Ovary (tissue), 9 donors: ENCODE data around the gene TSPEAR. TPM values are rescaled to one million over a fixed set of nuclear protein-coding genes. Genes with fewer than 3 reads are reported as not detected.

Experiments used
- DNase-seq, 5 donors: peaks; one replicate each; pipeline ENCODE4 v3.0.0-alpha.2; 2019 to 2020
- H3K27ac ChIP-seq, 2 donors: fragments of 200-600 bp; one replicate each; pipeline versions ENCODE4 v1.5.1 to v1.8.0; 2019 to 2022
- H3K27me3 ChIP-seq: fragments of 200-600 bp; one replicate; pipeline ENCODE4 v1.8.0; 2022
- H3K36me3 ChIP-seq: fragments of 200-600 bp; sonication (generic); one replicate; pipeline ENCODE4 v1.5.1; 2019
- H3K4me1 ChIP-seq: one replicate; pipeline ENCODE4 v1.8.1; 2013; ENCODE audit warnings: mild to moderate bottlenecking, moderate library complexity; ENCODE audit not compliant: insufficient read depth
- H3K4me3 ChIP-seq: fragments of 200-600 bp; sonication (generic); one replicate; pipeline ENCODE4 v1.5.1; 2017
- H3K9me3 ChIP-seq, 2 donors: fragments of 200-600 bp in 1 of 2; sonication (generic) in 1 of 2; one replicate each; pipeline versions ENCODE4 v1.5.1 to v1.8.1; 2013 to 2019; ENCODE audit warnings: mild to moderate bottlenecking in 1 of 2, moderate library complexity in 1 of 2
- EP300 ChIP-seq: sonication (generic); formaldehyde crosslinking; IDR thresholded peaks from one replicate; pipeline ENCODE4 v1.6.1; 2017; ENCODE audit warnings: antibody characterized with exemption
- POLR2A ChIP-seq: fragments of 450-650 bp; IDR thresholded peaks from one replicate; pipeline ENCODE4 v1.6.1; 2017; ENCODE audit warnings: antibody characterized with exemption, mild to moderate bottlenecking, moderate library complexity
- WGBS, 3 donors: extraction: QIAGEN DNeasy Blood & Tissue Kit in 1 of 3; methylation state at CpG; one replicate each; pipeline versions ENCODE4 v1.1.5 to v1.1.7; 2013 to 2017; 5-methylcytosine and 5-hydroxymethylcytosine counted together
- intact Hi-C, 4 donors: fragments of 100-400 bp; cut with DNase I; formaldehyde crosslinking; loops; one replicate each; pipeline versions ENCODE4 v1.11.0 to v1.15.1; 2022 to 2023
- polyA plus RNA-seq, 2 donors: library from polyadenylated mRNA; stranded (reverse); fragments of 200-250 nt in 1 of 2; fragments of 350-450 nt in 1 of 2; fragmentation: Illumina TruSeq in 1 of 2; extraction: RNeasy Lipid Tissue Mini Kit (QIAGEN cat#74804) in 1 of 2; gene quantifications; one replicate each; pipeline ENCODE4 v1.2.3, GENCODE V29; 2013 to 2014
- total RNA-seq, 7 donors: library from RNA; depleted of rRNA in 2 of 7; stranded (reverse); fragments of >200 nt in 2 of 7; fragmentation: NEBNext Ultra II Directional in 3 of 7; extraction: Animal tissue kit (Norgen Biotek cat#: 25700) in 3 of 7; gene quantifications; one replicate each; pipeline versions ENCODE4 v1.1.0 to v1.2.4, GENCODE V29; 2016 to 2023
- TF ChIP-seq, protein P1 (sequence below), 3 donors: fragments of 450-650 bp in 2 of 3; fragments of 200-600 bp in 1 of 3; IDR thresholded peaks; one replicate each; pipeline versions ENCODE4 v1.5.1 to v1.8.0; 2016 to 2022; ENCODE audit warnings: antibody characterized with exemption in 3 of 3, mild to moderate bottlenecking in 1 of 3
- donor health status: DM: no; HTN: no; CAD: no; lungs with moderate emphysema.
- donor health status: DM: no; HTN: no; CAD: no.
- donor health status: Bipolar disorder and iron deficiency.
- donor health status: DM: yes; HTN: yes; CAD: no.
- donor health status: DM: no; HTN: no; CAD: no.
- donor health status: DM: yes; HTN: yes; CAD: no.

The TSPEAR gene
- total and polyA plus RNA-seq, 9 donors, result 0.07 to 0.27 (median 0.11) TPM; not detected in 4

DNA sequence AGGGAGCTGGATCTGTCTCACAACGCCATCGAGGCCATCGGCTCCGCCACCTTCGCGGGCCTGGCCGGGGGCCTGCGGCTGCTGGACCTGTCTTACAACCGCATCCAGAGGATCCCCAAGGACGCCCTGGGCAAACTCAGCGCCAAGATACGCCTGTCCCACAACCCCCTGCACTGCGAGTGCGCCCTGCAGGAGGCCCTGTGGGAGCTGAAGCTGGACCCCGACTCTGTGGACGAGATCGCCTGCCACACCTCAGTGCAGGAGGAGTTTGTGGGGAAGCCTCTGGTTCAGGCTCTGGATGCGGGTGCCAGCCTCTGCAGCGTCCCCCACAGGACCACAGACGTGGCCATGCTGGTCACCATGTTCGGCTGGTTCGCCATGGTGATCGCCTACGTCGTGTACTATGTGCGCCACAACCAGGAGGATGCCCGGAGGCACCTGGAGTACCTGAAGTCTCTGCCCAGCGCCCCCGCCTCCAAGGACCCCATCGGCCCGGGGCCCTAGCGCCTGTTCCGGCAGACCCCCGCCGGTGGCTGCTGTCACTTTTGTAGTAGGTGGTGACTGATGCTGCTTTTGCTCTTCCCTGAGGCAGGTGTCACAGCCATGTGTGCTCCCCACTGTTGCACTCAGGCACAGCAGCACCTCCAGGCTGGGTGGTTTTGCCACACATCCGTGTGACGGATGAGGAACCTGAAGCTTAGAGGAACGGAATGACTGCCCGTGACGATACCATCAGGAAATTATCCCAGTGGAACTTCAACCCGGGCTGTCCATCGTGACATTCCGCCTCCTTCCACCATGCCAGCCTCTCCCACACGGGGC is 254.2 kb downstream of the TSPEAR start:
- 92 to 96% (median 95%) methylated on average over 39 to 44 of the region's 44 CpGs for WGBS, 3 donors
- Histone ChIP-seq H3K27ac (no peak overlapping the region), H3K4me3 (no peak overlapping the region), H3K36me3 (no peaks in the 10 kb centered on the region), H3K4me1 (peaks cover 9% of the 10 kb centered on the region), H3K9me3 (no peaks in the 10 kb centered on the region), H3K27me3 (no peaks in the 10 kb centered on the region)
- no peak for DNase-seq
- intact Hi-C loops, result no loop called here
- TF ChIP-seq POLR2A (no peak), EP300 (no peak)
- TF ChIP-seq, protein P1, sequence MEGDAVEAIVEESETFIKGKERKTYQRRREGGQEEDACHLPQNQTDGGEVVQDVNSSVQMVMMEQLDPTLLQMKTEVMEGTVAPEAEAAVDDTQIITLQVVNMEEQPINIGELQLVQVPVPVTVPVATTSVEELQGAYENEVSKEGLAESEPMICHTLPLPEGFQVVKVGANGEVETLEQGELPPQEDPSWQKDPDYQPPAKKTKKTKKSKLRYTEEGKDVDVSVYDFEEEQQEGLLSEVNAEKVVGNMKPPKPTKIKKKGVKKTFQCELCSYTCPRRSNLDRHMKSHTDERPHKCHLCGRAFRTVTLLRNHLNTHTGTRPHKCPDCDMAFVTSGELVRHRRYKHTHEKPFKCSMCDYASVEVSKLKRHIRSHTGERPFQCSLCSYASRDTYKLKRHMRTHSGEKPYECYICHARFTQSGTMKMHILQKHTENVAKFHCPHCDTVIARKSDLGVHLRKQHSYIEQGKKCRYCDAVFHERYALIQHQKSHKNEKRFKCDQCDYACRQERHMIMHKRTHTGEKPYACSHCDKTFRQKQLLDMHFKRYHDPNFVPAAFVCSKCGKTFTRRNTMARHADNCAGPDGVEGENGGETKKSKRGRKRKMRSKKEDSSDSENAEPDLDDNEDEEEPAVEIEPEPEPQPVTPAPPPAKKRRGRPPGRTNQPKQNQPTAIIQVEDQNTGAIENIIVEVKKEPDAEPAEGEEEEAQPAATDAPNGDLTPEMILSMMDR (IDR thresholded peaks at IDR 0.05), result no peak

DNA sequence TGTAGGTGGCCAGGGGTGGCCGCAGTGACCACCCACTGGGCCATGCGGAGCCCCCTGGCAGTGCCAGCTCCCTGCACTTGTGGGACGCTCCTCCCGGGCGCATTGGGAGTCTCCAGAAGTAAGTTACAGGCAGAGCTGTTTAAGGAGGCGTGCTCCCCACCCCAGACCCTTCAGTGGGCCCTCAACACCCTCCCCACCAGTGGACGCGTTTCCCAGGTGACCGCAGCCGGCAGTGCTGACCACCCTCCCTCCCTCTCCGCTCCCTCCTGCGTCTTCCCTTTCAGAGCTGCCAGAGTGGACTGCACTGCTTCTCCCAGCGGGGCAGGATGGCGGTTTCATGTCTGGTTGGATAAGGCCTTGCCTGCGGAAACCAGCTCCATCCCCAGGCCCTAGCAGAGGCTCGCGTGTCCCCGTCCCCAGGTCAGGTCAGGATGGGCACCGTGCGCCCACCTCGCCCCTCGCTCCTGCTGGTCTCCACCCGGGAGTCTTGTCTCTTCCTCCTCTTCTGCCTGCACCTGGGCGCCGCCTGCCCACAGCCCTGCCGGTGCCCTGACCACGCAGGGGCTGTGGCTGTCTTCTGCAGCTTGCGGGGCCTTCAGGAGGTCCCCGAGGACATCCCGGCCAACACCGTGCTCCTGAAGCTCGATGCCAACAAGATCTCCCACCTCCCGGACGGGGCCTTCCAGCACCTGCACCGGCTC is 255.0 kb downstream of the TSPEAR start:
- TF ChIP-seq, protein P1 (IDR thresholded peaks at IDR 0.05), result no peak
- TF ChIP-seq POLR2A (no peak), EP300 (no peak)
- DNase-seq, result peak in 1 of 5 donors; percentile 36
- Histone ChIP-seq H3K36me3 (no peaks in the 10 kb centered on the region), H3K4me3 (peak overlapping the region; percentile 75), H3K9me3 (no peaks in the 10 kb centered on the region), H3K27ac (no peak overlapping the region), H3K4me1 (peaks cover 9% of the 10 kb centered on the region), H3K27me3 (no peaks in the 10 kb centered on the region)
- WGBS, 3 donors, result 62 to 76% (median 67%) methylated on average over 33 to 35 of the region's 35 CpGs
- intact Hi-C loops, result no loop called here

DNA sequence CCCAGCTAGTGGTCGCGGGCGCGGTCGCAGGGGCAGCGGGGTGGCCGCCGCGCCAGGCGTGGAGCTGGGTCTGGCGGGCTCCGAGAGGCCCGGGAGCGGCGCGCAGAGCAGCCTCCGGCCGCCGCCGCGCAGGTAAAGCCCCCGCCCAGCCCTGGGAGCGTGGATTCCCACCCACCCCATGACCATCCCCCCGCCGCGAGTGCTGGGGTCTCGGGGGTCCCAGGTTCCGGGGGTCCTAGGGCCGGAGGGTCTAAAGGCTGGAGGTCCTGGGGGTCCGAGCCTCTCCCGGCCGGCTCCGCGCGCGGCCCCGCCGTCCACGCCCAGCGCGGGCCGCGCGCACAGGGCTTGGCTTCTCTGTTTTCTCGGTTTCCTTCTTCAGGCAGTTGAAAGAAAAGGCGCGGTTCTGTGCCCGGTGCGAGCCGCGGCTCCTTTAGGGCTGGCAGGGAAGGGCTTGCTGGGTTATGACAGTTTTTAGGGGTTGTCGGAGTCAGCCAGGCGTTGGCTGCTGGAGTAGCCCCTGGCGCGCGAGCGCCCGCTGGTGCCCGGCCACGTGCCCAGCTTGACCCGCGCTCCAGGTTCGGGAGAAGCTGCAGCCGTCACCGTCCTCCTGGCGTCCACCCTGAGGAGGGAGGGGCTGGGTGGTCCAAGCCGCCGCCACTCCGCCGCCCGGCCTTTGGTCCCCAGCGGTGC is 255.7 kb downstream of the TSPEAR start:
- peaks cover 9% of the 10 kb centered on the region for H3K4me1 ChIP-seq
- peak overlapping the region; percentile 75 for H3K4me3 ChIP-seq
- no peak for TF ChIP-seq POLR2A
- TF ChIP-seq, protein P1 (IDR thresholded peaks at IDR 0.05), result no peak
- TF ChIP-seq EP300, result no peak
- H3K36me3 ChIP-seq, result no peaks in the 10 kb centered on the region
- DNase-seq, result peak in 4 of 5 donors; percentile 27 to 61 (median 51)
- intact Hi-C loops, result no loop called here
- WGBS, 3 donors, result 0 to 1% (median 0%) methylated on average over 41 to 72 of the region's 72 CpGs
- peak overlapping the region in 1 of 2 donors; percentile 8 for H3K27ac ChIP-seq
- H3K27me3 ChIP-seq, result no peaks in the 10 kb centered on the region
- H3K9me3 ChIP-seq, result no peaks in the 10 kb centered on the region

DNA sequence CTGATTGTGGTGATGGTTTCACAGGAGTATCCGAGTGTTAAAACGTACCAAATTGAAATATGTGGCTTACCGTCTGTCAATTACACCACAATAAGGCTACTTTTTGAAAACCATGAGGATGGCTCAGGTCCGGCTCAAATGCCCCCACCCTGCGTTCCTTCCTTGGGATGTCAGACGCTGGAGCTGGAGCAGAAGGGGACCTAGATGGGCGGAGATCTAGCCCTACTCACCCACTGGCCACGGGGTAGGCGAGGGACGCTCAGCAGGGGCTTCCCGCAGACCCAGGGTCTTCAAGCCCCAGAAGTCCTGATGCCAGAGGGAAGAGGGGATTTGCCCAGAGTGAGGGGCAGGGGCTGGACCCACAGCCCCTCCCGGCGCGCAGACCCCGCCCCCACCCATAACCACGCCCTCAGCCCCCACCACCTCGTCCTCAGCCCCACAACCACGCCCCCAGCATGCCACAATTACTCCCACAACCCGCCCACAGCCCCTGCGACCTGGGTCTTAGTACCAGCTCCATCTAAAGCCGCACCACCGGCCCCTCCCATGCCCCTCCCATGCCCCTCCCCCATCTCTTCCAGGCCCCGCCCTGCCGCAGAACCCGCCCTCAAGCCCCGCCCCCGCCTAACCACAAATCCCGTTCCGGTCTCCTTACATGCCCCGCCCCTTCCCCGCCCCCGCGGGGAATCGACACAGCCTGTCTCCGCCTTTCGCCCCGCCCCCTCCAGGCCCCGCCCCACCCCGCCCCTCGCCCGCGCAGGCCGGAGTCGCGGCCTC is 256.4 kb downstream of the TSPEAR start, which contains the start of gene LRRC3:
Gene LRRC3, plus strand, starts transcription at position 764 of the 777 bp plus-strand sequence. CDS start 1,135 bp downstream, outside the sequence.
- TF ChIP-seq EP300 (no peak), POLR2A (no peak)
- intact Hi-C loops, result no loop called here
- H3K4me3 ChIP-seq, result peak within 1 kb of the TSS; percentile 75
- H3K36me3 ChIP-seq, result no peaks in the 10 kb centered on the region
- H3K9me3 ChIP-seq, result no peaks in the 10 kb centered on the region
- DNase-seq, result peak; percentile 88 to 95 (median 90)
- H3K4me1 ChIP-seq, result peaks cover 9% of the 10 kb centered on the region
- WGBS, 3 donors, result 4 to 6% (median 4%) methylated on average over 35 to 45 of the region's 45 CpGs
- H3K27ac ChIP-seq, result peak within 1 kb of the TSS in 1 of 2 donors; percentile 8
- H3K27me3 ChIP-seq, result no peaks in the 10 kb centered on the region
